ENCODE measurements around the gene ASPSCR1. TPM values are rescaled to one million over a fixed set of nuclear protein-coding genes. Genes with fewer than 3 reads are reported as not detected.

Gene ASPSCR1
- total RNA-seq, 1 donor from 2014 or later = 31.5 TPM

- no peak for DNase-seq (ENCODE audit: low spot score)
Observed at GRCh38 chr17:82012640-82013295, 35.3 kb downstream of the ASPSCR1 start.

- DNase-seq (ENCODE audit: low spot score) = no peak
Observed at GRCh38 chr17:82013341-82013740, 35.9 kb downstream of the ASPSCR1 start.

- no peak for DNase-seq (ENCODE audit: low spot score)
Observed at GRCh38 chr17:82013772-82014321, 36.4 kb downstream of the ASPSCR1 start.

GRCh38 chr17:82014432-82014831, 37.0 kb downstream of the ASPSCR1 start:
- DNase-seq (ENCODE audit: low spot score) = no peak

GRCh38 chr17:82014971-82015310, 37.5 kb downstream of the ASPSCR1 start:
- DNase-seq (ENCODE audit: low spot score) = no peak

GRCh38 chr17:82015311-82015971, 38.0 kb downstream of the ASPSCR1 start:
- DNase-seq (ENCODE audit: low spot score) = no peak

GRCh38 chr17:82016061-82016874, 38.8 kb downstream of the ASPSCR1 start:
- no peak for DNase-seq (ENCODE audit: low spot score)

- DNase-seq (ENCODE audit: low spot score) = no peak
Observed at GRCh38 chr17:82016875-82017459, 39.5 kb downstream of the ASPSCR1 start.

- no peak for DNase-seq (ENCODE audit: low spot score)
Observed at GRCh38 chr17:82017612-82018151, 40.3 kb downstream of the ASPSCR1 start.

GRCh38 chr17:82018152-82018988, 40.9 kb downstream of the ASPSCR1 start:
- DNase-seq (ENCODE audit: low spot score) = no peak

- DNase-seq (ENCODE audit: low spot score) = no peak
Observed at GRCh38 chr17:82018989-82019689, 41.7 kb downstream of the ASPSCR1 start.

GRCh38 chr17:82019690-82020571, 42.5 kb downstream of the ASPSCR1 start:
- DNase-seq (ENCODE audit: low spot score) = no peak

GRCh38 chr17:82020572-82021106, 43.2 kb downstream of the ASPSCR1 start:
- no peak for DNase-seq (ENCODE audit: low spot score)

GRCh38 chr17:82021107-82021899, 43.9 kb downstream of the ASPSCR1 start:
- DNase-seq (ENCODE audit: low spot score) = no peak

GRCh38 chr17:82021900-82022309, 44.5 kb downstream of the ASPSCR1 start:
- no peak for DNase-seq (ENCODE audit: low spot score)

- DNase-seq (ENCODE audit: low spot score) = no peak
Observed at GRCh38 chr17:82022310-82022980, 45.0 kb downstream of the ASPSCR1 start, which contains the start of gene CENPX. CENPX (minus strand) TSS chr17:82022878; CDS start chr17:82022861, 17 bp downstream.

GRCh38 chr17:82022981-82023446, 45.6 kb downstream of the ASPSCR1 start, which contains the start of gene LRRC45:
LRRC45 (plus strand) TSS chr17:82023305; CDS start chr17:82023644, 339 bp downstream.
- peak; percentile 100 for DNase-seq (ENCODE audit: low spot score)

Measured in mesenteric fat pad (tissue), 1 donor.